Large intestine (tissue), 3 donors: ENCODE data around the gene PNPLA7. TPM values are rescaled to one million over a fixed set of nuclear protein-coding genes. Genes with fewer than 3 reads are reported as not detected.

Experiments used
- DNase-seq, 2 donors: peaks; one replicate each; pipeline versions ENCODE4 v3.0.0 to v3.0.0-alpha.2; 2013
- H3K27ac ChIP-seq: one replicate; pipeline ENCODE4 v1.5.1; 2013; ENCODE audit warnings: low read length
- H3K27me3 ChIP-seq: 2 replicates; pipeline ENCODE4 v1.6.1; 2013; ENCODE audit warnings: low read length; ENCODE audit not compliant: control insufficient read depth, insufficient read depth
- H3K36me3 ChIP-seq: 2 replicates; pipeline ENCODE4 v1.6.1; 2013; ENCODE audit warnings: low read length; ENCODE audit not compliant: control insufficient read depth, insufficient read depth
- H3K4me1 ChIP-seq: one replicate; pipeline ENCODE4 v1.6.1; 2013; ENCODE audit warnings: low read length; ENCODE audit not compliant: control insufficient read depth, insufficient read depth
- H3K4me3 ChIP-seq: one replicate; pipeline ENCODE4 v1.5.1; 2013; ENCODE audit warnings: low read length
- H3K9me3 ChIP-seq: one replicate; pipeline ENCODE4 v1.6.1; 2013; ENCODE audit warnings: mild to moderate bottlenecking, low read depth, low read length, moderate library complexity; ENCODE audit not compliant: control insufficient read depth
- WGBS: methylation state at CpG from one replicate; pipeline ENCODE4 v1.1.5; 2013; ENCODE audit warnings: low lambda C conversion rate; ENCODE audit not compliant: insufficient coverage; 5-methylcytosine and 5-hydroxymethylcytosine counted together
- polyA plus RNA-seq: library from polyadenylated mRNA; unstranded; fragments of 120-200 nt; gene quantifications from one replicate; pipeline ENCODE4 v1.2.1, GENCODE V29; 2013

PNPLA7 gene
- polyA plus RNA-seq, 1 donor, result 7.2 TPM

- Histone ChIP-seq H3K36me3 (peaks cover 3% of the 10 kb centered on the region), H3K9me3 (peaks cover 2% of the 10 kb centered on the region), H3K27me3 (no peaks in the 10 kb centered on the region), H3K4me1 (peaks cover 6% of the 10 kb centered on the region), H3K27ac (no peak overlapping the region), H3K4me3 (no peak overlapping the region)
- no CpG with 5 or more reads among the region's 40 CpGs for WGBS
- no peak for DNase-seq
Measured at GRCh38 chr9:137437691-137438590, 112.3 kb downstream of the PNPLA7 start.

DNA sequence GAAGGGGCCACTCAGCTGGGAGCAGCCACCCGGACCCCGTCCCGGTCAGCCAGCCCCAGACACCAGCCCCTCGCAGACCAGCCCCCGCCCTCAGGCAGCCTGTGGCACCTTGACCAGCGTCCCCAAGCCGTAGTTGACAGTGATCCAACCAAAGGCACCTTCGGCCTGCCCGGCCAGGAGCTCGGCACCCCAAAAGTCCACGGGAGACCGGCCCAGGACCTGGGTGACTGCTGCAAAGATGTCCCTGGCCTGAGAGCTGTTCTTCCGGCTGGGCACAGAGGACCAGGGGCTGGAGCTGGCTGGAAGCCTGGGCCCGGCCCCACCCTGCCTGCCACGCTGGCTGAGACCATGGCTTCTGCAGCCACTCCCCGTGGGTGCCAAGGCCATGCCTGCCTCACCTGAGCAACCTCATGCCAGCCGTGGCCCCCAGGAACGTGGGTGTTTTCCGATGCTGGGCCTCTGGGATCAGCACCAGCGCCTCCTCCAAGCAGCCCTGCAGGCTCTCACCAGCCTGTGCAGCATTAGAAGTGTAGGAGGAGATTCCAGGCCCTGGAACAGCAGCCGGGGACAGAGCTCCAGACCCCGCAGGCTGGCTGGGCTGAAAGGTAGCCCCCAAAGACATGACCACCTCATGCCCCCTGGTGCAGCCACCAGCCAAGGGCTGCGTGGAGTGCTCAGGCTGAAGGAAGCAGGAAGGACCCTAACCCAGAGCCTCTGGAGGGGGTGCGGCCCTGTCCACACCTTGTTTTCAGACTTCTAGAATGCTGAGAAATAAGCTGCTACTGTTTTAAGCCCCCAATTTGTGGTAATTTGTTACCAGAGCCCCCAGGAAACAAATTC lies 113.2 kb downstream of the PNPLA7 start:
- DNase-seq, result no peak
- H3K27me3 ChIP-seq, result no peaks in the 10 kb centered on the region
- no CpG with 5 or more reads among the region's 24 CpGs for WGBS
- H3K36me3 ChIP-seq, result peaks cover 3% of the 10 kb centered on the region
- H3K4me3 ChIP-seq, result no peak overlapping the region
- H3K4me1 ChIP-seq, result peaks cover 1% of the 10 kb centered on the region
- peaks cover 2% of the 10 kb centered on the region for H3K9me3 ChIP-seq
- no peak overlapping the region for H3K27ac ChIP-seq

DNA sequence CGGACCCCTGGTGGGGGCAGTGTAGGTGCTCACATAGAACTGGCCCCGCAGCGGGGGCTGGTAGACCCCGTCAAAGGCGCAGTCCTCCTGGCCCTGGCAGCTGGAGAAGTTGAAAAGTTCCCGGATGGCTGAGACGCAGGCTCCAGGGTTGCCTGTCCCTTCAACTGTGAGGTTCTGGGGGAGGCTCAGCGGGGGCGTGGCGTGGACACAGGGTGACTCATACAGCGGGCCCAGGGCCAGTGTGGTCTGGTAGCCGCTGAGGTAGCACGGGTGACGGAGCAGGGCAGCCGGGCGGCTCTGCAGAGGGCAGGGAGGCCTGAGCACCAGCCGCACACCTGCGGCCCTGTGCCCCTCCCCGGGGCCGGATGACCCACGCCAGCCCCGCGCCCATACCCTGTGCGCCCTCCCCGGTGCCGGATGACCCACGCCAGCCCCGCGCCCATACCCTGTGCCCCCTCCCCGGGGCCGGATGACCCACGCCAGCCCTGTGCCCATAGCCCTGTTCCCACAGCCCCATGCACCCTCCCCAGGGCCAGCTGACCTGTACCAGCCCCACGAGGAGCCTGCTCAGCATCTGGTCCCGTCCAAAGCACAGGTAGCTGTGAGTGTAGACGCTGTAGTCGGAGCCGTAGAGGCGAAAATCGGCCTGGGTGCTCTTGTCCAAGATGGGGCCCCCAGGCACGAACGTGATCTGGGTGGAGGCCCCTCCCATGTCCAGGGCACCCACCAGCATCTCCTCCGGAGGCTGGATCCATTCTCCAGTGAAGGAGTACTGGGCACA lies 114.0 kb downstream of the PNPLA7 start:
- Histone ChIP-seq H3K27me3 (no peaks in the 10 kb centered on the region), H3K36me3 (peaks cover 3% of the 10 kb centered on the region), H3K9me3 (peaks cover 2% of the 10 kb centered on the region), H3K27ac (no peak overlapping the region), H3K4me1 (no peaks in the 10 kb centered on the region), H3K4me3 (no peak overlapping the region)
- no peak for DNase-seq
- no CpG with 5 or more reads among the region's 42 CpGs for WGBS

DNA sequence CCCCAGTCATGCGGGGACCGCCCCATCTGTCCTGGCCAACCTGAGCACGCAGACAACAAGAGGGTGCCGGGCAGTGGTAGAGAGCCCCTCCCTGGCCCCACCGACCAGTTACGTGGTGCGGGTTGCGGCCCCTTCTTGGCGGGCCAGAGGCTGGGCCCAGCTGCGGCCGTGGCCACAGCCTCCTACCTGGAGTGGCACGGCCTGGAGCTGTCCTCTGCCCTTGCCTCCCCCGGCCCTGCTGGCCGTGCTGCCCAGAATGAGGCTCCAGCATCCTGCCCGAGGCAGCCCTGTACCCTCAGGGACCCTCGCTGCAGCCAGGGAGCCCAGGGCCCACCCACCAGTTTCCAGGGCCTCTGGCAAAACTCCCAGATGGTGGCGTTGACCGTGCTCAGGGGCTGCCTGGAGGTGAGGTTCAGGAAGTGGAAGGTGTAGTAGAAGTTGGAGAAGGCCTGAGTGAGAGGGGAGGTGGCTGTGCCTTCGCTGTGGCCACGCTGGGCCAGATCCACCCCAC lies 114.8 kb downstream of the PNPLA7 start:
- no CpG with 5 or more reads among the region's 20 CpGs for WGBS
- H3K4me1 ChIP-seq, result no peaks in the 10 kb centered on the region
- H3K27ac ChIP-seq, result no peak overlapping the region
- no peak overlapping the region for H3K4me3 ChIP-seq
- peaks cover 2% of the 10 kb centered on the region for H3K9me3 ChIP-seq
- no peak for DNase-seq
- H3K36me3 ChIP-seq, result peaks cover 9% of the 10 kb centered on the region
- H3K27me3 ChIP-seq, result no peaks in the 10 kb centered on the region

DNA sequence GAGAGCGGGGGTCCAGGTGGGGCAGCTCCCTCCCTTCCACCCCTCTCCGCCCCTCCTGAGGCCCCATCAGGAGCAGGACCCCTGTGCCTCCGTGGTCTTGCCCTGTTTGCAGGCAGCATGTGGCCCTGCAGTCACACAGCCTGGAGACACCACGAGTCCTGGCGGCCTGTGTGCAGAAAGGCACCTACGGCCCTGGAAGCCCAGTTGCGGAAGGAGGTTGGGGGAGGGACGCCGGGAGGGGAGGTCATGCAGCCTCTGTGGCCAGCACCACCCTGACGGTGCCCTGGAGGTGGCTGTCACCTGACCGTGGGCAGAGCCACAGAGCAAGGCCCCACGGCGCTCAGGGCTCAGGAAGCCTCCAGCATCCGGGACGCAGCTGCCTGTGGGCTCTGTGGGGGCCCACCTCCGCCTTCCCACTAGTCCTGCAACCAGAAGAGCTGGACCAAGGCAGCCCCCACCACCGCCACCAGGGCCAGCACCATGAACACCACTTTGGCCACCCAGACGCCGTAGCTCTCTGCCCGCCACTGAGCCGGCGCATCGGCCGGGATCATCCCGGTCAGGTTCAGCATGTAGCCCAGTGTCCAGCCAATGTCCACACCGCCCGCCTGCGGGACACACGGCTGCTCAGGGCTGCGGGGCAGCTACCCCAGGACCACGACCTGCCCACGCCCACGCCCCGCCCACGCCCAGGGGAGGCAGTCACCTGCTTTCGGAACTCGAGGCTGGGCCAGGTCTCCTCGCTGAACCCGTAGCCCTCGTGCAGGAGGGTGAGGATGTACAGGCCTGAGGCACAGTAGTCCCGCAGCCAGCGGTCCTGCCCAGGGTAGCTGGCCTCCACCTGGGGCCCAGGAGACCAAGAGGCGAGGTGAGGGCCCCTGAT lies 115.5 kb downstream of the PNPLA7 start:
- DNase-seq, result no peak
- no peak overlapping the region for H3K4me3 ChIP-seq
- peaks cover 2% of the 10 kb centered on the region for H3K9me3 ChIP-seq
- WGBS, result no CpG with 5 or more reads among the region's 43 CpGs
- peaks cover 9% of the 10 kb centered on the region for H3K36me3 ChIP-seq
- no peaks in the 10 kb centered on the region for H3K4me1 ChIP-seq
- H3K27ac ChIP-seq, result no peak overlapping the region
- H3K27me3 ChIP-seq, result no peaks in the 10 kb centered on the region

DNA sequence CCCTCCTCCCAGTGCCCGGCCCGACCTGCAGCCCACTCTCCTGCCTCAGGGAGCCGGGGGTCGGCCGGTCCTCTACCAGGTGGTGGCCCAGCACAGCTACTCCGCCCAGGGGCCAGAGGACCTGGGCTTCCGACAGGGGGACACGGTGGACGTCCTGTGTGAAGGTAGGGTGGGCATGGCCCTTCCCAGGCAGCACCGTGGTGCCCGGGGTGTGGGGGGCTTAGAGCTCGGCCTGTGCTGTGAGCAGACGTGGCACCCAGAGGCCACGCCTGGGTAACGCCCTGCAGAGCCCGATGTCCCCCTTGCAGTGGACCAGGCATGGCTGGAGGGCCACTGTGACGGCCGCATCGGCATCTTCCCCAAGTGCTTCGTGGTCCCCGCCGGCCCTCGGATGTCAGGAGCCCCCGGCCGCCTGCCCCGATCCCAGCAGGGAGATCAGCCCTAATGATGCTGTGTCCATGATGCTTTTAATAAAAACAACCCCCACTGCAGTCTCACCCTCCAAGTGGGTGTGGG lies 116.2 kb downstream of the PNPLA7 start:
- peaks cover 2% of the 10 kb centered on the region for H3K9me3 ChIP-seq
- no peak for DNase-seq

GRCh38 chr9:137433349-137433915 lies 116.8 kb downstream of the PNPLA7 start:
- no CpG with 5 or more reads among the region's 19 CpGs for WGBS
- H3K27me3 ChIP-seq, result no peaks in the 10 kb centered on the region
- no peak for DNase-seq
- no peak overlapping the region for H3K4me3 ChIP-seq
- no peaks in the 10 kb centered on the region for H3K4me1 ChIP-seq
- peaks cover 2% of the 10 kb centered on the region for H3K9me3 ChIP-seq
- peaks cover 9% of the 10 kb centered on the region for H3K36me3 ChIP-seq
- no peak overlapping the region for H3K27ac ChIP-seq

More for the DNA sequence above, 116.2 kb downstream of the PNPLA7 start:
- H3K27me3 ChIP-seq, result no peaks in the 10 kb centered on the region
- no peak overlapping the region for H3K27ac ChIP-seq
- peaks cover 9% of the 10 kb centered on the region for H3K36me3 ChIP-seq
- no CpG with 5 or more reads among the region's 26 CpGs for WGBS
- no peaks in the 10 kb centered on the region for H3K4me1 ChIP-seq
- no peak overlapping the region for H3K4me3 ChIP-seq

GRCh38 chr9:137432687-137433348 lies 117.4 kb downstream of the PNPLA7 start:
- Histone ChIP-seq H3K27me3 (no peaks in the 10 kb centered on the region), H3K9me3 (peaks cover 2% of the 10 kb centered on the region), H3K27ac (no peak overlapping the region), H3K4me1 (no peaks in the 10 kb centered on the region), H3K36me3 (peaks cover 9% of the 10 kb centered on the region), H3K4me3 (no peak overlapping the region)
- no CpG with 5 or more reads among the region's 20 CpGs for WGBS
- DNase-seq, result no peak
